ENCODE results near the gene CPNE2.

CPNE2 gene

DNA sequence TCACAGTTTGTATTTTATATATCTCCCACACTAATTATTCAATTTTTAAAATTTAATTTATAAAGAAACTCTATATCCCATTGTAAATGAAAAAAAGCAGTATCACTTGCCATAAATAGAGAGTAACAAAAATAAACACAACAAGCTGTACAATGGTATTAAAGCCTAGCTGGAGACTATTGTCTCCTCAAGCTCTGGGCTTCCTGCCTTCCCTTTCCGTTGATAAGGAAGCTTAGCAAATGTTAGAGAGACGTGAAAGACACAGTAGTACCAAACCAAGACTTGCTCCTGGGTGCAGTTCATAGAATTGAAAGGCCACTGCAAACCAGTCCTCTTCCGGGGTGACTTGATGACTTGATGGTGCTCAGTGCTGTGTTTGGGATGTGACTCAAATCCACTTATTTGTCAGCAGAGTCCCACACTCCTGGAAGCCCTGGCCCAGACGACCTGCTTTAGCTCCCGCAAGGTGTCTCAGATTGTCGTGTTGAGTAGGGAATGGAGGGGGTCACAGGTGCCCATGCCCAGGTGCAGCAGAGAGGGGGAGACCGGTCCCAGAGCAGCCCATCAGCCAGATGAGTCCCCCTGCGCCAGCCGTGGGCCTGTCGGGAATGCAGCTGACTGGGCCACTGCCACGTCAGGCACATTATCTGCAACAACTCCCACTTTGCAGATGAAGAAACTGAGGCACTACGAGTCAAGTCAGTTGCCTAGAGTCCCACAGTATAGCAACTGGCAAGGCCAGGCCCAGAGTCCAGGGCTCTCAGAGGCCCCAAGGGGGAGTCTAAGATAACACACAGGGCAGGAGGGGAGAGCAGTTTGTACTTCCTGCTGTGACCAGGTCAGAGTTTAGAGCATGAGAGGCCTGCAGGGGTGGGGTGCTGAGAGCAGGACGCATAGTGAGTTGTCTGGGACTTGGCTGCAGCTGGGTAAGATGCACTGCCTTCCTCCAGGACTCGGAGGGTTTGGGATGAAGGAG is 53.0 kb downstream of the CPNE2 start:
- TF ChIP-seq CTCF (IDR thresholded peaks at IDR 0.05; ENCODE audit: low read depth, low read length, missing control alignments), result no peak
- DNase-seq (ENCODE audit: low read depth), result no peak

GRCh38 chr16:57146040-57146647 is 53.8 kb downstream of the CPNE2 start:
- no peak for DNase-seq (ENCODE audit: low read depth)
- no peak for TF ChIP-seq CTCF (IDR thresholded peaks at IDR 0.05; ENCODE audit: low read depth, low read length, missing control alignments)
- no peak overlapping the region for H3K4me3 ChIP-seq (ENCODE audit: low read depth, low read length)

More for the DNA sequence above, 53.0 kb downstream of the CPNE2 start:
- H3K4me3 ChIP-seq (ENCODE audit: low read depth, low read length), result no peak overlapping the region

GRCh38 chr16:57146735-57147134 is 54.4 kb downstream of the CPNE2 start:
- no peak overlapping the region for H3K4me3 ChIP-seq (ENCODE audit: low read depth, low read length)
- DNase-seq (ENCODE audit: low read depth), result no peak
- TF ChIP-seq CTCF (IDR thresholded peaks at IDR 0.05; ENCODE audit: low read depth, low read length, missing control alignments), result peak; percentile 37

- H3K4me3 ChIP-seq (ENCODE audit: low read depth, low read length), result no peak overlapping the region
- TF ChIP-seq CTCF (IDR thresholded peaks at IDR 0.05; ENCODE audit: low read depth, low read length, missing control alignments), result no peak
Observed at GRCh38 chr16:57147381-57148221, 55.2 kb downstream of the CPNE2 start.

DNA sequence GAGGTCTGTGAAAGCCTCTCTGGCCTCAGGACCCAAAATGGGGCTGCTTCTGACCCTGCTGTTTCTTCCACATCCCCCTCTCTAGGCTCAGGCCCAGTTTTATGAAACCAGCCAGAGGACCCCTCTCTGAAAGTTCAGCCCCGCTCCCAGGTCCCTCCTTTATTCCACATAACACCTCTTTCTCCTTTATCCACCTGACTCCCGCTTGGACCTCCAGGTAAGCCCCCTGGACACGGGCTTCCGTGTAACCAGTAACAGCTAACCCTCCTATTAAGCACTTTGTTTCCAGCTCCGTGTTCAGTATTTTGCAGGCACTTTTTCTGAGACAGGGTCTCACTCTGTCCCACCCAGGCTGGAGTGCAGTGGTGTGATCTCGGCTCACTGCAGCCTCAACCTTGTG is 56.1 kb downstream of the CPNE2 start:
- DNase-seq (ENCODE audit: low read depth), result no peak
- no peak overlapping the region for H3K4me3 ChIP-seq (ENCODE audit: low read depth, low read length)
- TF ChIP-seq CTCF (IDR thresholded peaks at IDR 0.05; ENCODE audit: low read depth, low read length, missing control alignments), result no peak

More at GRCh38 chr16:57147381-57148221, 55.2 kb downstream of the CPNE2 start:
- no peak for DNase-seq (ENCODE audit: low read depth)

GRCh38 chr16:57149391-57149790 is 57.0 kb downstream of the CPNE2 start:
- no peak for DNase-seq (ENCODE audit: low read depth)
- no peak for TF ChIP-seq CTCF (IDR thresholded peaks at IDR 0.05; ENCODE audit: low read depth, low read length, missing control alignments)
- no peak overlapping the region for H3K4me3 ChIP-seq (ENCODE audit: low read depth, low read length)

Data from GM12864 (cell line).